MM.1S (cell line): ENCODE results near the gene PREX1.

Source experiments
- EZH2 ChIP-seq: fragments of 300-600 bp; sonication (generic); optimal IDR thresholded peaks from 2 replicates; pipeline ENCODE3; 2017; ENCODE audit warnings: low read depth, mild to moderate bottlenecking, antibody characterized with exemption, low read length, mixed read lengths
- TF ChIP-seq, protein P1 (sequence below): fragments of 300-600 bp; sonication (generic); IDR thresholded peaks from 2 replicates; pipeline ENCODE4 v1.5.1; 2016; ENCODE audit warnings: antibody characterized with exemption, low read length, mixed read lengths

DNA sequence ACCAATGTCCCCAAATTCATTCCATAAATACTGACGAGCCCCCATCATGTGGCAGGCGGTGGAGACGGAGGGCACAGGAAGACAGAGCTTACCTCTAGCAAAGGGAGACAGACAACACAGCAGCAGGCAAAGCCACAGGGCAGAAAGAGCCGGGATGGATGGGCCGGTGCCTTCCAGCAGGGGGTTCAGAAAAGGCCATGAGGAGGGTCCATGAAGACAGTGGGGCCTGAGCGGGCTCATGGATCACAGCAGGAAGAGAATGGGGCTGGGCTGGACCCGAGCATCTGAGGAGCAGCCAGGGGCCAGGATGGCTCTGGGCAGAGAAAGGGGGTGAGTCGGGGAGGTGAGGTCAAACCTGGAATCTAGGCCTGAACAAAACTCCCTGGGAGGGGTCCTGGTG lies 42.0 kb downstream of the PREX1 start:
- TF ChIP-seq, protein P1, sequence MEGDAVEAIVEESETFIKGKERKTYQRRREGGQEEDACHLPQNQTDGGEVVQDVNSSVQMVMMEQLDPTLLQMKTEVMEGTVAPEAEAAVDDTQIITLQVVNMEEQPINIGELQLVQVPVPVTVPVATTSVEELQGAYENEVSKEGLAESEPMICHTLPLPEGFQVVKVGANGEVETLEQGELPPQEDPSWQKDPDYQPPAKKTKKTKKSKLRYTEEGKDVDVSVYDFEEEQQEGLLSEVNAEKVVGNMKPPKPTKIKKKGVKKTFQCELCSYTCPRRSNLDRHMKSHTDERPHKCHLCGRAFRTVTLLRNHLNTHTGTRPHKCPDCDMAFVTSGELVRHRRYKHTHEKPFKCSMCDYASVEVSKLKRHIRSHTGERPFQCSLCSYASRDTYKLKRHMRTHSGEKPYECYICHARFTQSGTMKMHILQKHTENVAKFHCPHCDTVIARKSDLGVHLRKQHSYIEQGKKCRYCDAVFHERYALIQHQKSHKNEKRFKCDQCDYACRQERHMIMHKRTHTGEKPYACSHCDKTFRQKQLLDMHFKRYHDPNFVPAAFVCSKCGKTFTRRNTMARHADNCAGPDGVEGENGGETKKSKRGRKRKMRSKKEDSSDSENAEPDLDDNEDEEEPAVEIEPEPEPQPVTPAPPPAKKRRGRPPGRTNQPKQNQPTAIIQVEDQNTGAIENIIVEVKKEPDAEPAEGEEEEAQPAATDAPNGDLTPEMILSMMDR, result no peak
- no peak for TF ChIP-seq EZH2
